ENCODE data around the gene LDHB.

LDHB gene

GRCh38 chr12:21644516-21644915 lies 13.1 kb downstream of the LDHB start:
- Histone ChIP-seq H3K4me2 (ENCODE audit: low read length) (peak overlapping the region; percentile 32), H3K4me3 (ENCODE audit: low read length) (no peak overlapping the region), H3K27ac (ENCODE audit: low read length) (peak overlapping the region; percentile 58), H3K4me1 (ENCODE audit: low read length) (peaks cover 59% of the 10 kb centered on the region), H3K27me3 (ENCODE audit: low read depth, low read length) (no peaks in the 10 kb centered on the region), H3K9ac (ENCODE audit: low read length) (no peak overlapping the region), H3K36me3 (replicated peaks; ENCODE audit: low read depth, low read length) (peaks cover 76% of the 10 kb centered on the region), H2AFZ (ENCODE audit: low read depth, low read length) (no peak overlapping the region), H4K20me1 (ENCODE audit: insufficient read depth, low read length) (peaks cover 62% of the 10 kb centered on the region), H3K79me2 (ENCODE audit: low read length) (peaks cover 91% of the 10 kb centered on the region), H3K9me3 (ENCODE audit: insufficient read depth, low read length) (no peaks in the 10 kb centered on the region)
- TF ChIP-seq, protein P1, sequence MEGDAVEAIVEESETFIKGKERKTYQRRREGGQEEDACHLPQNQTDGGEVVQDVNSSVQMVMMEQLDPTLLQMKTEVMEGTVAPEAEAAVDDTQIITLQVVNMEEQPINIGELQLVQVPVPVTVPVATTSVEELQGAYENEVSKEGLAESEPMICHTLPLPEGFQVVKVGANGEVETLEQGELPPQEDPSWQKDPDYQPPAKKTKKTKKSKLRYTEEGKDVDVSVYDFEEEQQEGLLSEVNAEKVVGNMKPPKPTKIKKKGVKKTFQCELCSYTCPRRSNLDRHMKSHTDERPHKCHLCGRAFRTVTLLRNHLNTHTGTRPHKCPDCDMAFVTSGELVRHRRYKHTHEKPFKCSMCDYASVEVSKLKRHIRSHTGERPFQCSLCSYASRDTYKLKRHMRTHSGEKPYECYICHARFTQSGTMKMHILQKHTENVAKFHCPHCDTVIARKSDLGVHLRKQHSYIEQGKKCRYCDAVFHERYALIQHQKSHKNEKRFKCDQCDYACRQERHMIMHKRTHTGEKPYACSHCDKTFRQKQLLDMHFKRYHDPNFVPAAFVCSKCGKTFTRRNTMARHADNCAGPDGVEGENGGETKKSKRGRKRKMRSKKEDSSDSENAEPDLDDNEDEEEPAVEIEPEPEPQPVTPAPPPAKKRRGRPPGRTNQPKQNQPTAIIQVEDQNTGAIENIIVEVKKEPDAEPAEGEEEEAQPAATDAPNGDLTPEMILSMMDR (IDR thresholded peaks at IDR 0.05; ENCODE audit: low read depth, low read length) = no peak
- TF ChIP-seq EZH2phosphoT487 (IDR thresholded peaks at IDR 0.05; ENCODE audit: low read depth) = no peak

DNA sequence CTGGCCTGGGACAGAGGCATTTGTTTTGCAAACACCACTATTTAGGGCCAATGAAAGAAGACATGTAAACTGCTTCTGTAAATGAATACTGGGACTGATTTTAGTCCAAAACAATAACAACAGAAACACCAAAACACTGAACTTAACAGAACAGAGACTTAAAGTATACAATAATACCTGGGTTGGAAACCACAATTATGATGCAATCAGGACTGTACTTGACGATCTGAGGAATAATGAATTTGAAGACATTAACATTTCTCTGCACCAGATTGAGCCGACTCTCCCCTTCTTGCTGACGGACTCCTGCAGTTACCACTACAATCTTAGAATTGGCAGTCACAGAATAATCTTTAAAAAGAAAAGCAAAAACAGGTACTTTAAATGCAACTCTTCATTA lies 13.9 kb downstream of the LDHB start:
- peaks cover 91% of the 10 kb centered on the region for H3K79me2 ChIP-seq (ENCODE audit: low read length)
- H3K9ac ChIP-seq (ENCODE audit: low read length) = no peak overlapping the region
- H3K27ac ChIP-seq (ENCODE audit: low read length) = peak overlapping the region; percentile 58

DNA sequence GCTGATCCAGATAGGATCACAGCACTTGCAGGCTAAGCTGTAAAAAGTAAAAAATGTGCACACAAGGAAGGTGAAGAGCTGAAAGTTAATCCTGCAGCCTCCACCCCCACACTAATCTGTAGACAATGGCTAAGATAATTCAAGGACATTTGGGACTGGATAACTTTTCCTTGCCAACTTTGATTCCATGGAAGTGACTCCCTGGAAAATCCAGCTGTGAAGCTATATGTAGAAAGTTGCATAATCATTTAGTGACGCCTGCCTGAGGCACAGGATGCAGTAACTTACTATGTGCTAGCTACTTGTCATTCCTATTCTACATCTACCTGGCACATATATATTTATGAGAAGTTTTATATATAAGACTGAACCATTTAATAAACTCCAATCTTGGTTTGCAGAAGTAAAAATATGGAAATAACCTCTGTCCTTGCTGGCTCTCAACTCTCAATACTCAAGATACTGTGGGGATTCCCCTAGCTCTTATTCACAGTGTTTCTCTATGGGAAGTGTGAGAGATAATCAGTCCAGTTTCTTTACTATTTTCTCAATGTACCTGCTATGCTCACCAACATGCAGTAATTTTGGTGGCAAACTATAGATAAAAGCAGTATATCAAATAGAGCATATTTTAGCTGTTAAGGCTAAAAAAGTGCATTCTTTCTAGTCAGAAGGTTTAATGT lies 14.8 kb downstream of the LDHB start:
- TF ChIP-seq, protein P1 (IDR thresholded peaks at IDR 0.05; ENCODE audit: low read depth, low read length) = no peak
- no peak for TF ChIP-seq EZH2phosphoT487 (IDR thresholded peaks at IDR 0.05; ENCODE audit: low read depth)
- H3K9me3 ChIP-seq (ENCODE audit: insufficient read depth, low read length) = no peaks in the 10 kb centered on the region
- H3K4me1 ChIP-seq (ENCODE audit: low read length) = peaks cover 49% of the 10 kb centered on the region
- H3K27me3 ChIP-seq (ENCODE audit: low read depth, low read length) = no peaks in the 10 kb centered on the region
- H2AFZ ChIP-seq (ENCODE audit: low read depth, low read length) = no peak overlapping the region
- peaks cover 51% of the 10 kb centered on the region for H4K20me1 ChIP-seq (ENCODE audit: insufficient read depth, low read length)
- H3K4me2 ChIP-seq (ENCODE audit: low read length) = peak overlapping the region; percentile 11; the same call in 1 of the 2 replicates
- H3K9ac ChIP-seq (ENCODE audit: low read length) = no peak overlapping the region
- H3K36me3 ChIP-seq (replicated peaks; ENCODE audit: low read depth, low read length) = peaks cover 77% of the 10 kb centered on the region
- H3K4me3 ChIP-seq (ENCODE audit: low read length) = no peak overlapping the region
- H3K79me2 ChIP-seq (ENCODE audit: low read length) = peaks cover 85% of the 10 kb centered on the region
- H3K27ac ChIP-seq (ENCODE audit: low read length) = peak overlapping the region; percentile 58

More for the DNA sequence above, 13.9 kb downstream of the LDHB start:
- Histone ChIP-seq H3K4me3 (ENCODE audit: low read length) (no peak overlapping the region), H4K20me1 (ENCODE audit: insufficient read depth, low read length) (peaks cover 60% of the 10 kb centered on the region), H3K4me2 (ENCODE audit: low read length) (peak overlapping the region; percentile 8; the same call in 1 of the 2 replicates), H3K9me3 (ENCODE audit: insufficient read depth, low read length) (no peaks in the 10 kb centered on the region), H3K27me3 (ENCODE audit: low read depth, low read length) (no peaks in the 10 kb centered on the region), H3K36me3 (replicated peaks; ENCODE audit: low read depth, low read length) (peaks cover 76% of the 10 kb centered on the region), H3K4me1 (ENCODE audit: low read length) (peaks cover 56% of the 10 kb centered on the region), H2AFZ (ENCODE audit: low read depth, low read length) (no peak overlapping the region)
- no peak for TF ChIP-seq EZH2phosphoT487 (IDR thresholded peaks at IDR 0.05; ENCODE audit: low read depth)
- TF ChIP-seq, protein P1 (IDR thresholded peaks at IDR 0.05; ENCODE audit: low read depth, low read length) = no peak

GRCh38 chr12:21638054-21638891 lies 19.4 kb downstream of the LDHB start:
- Histone ChIP-seq H3K4me1 (ENCODE audit: low read length) (peaks cover 7% of the 10 kb centered on the region), H2AFZ (ENCODE audit: low read depth, low read length) (no peak overlapping the region), H3K9ac (ENCODE audit: low read length) (no peak overlapping the region), H4K20me1 (ENCODE audit: insufficient read depth, low read length) (peaks cover 43% of the 10 kb centered on the region), H3K36me3 (replicated peaks; ENCODE audit: low read depth, low read length) (peaks cover 82% of the 10 kb centered on the region), H3K4me3 (ENCODE audit: low read length) (no peak overlapping the region), H3K27me3 (ENCODE audit: low read depth, low read length) (no peaks in the 10 kb centered on the region), H3K9me3 (ENCODE audit: insufficient read depth, low read length) (no peaks in the 10 kb centered on the region), H3K27ac (ENCODE audit: low read length) (no peak overlapping the region), H3K79me2 (ENCODE audit: low read length) (peaks cover 43% of the 10 kb centered on the region), H3K4me2 (ENCODE audit: low read length) (no peak overlapping the region)
- TF ChIP-seq, protein P1 (IDR thresholded peaks at IDR 0.05; ENCODE audit: low read depth, low read length) = no peak
- TF ChIP-seq EZH2phosphoT487 (IDR thresholded peaks at IDR 0.05; ENCODE audit: low read depth) = no peak
